Measurements from ENCODE around the gene DENND6B.

DENND6B gene

GRCh38 chr22:50303515-50303847, 23.3 kb downstream of the DENND6B start:
- H3K4me3 Mint-ChIP-seq: no peak overlapping the region
- H3K27me3 Mint-ChIP-seq: peaks cover 5% of the 10 kb centered on the region
- H3K36me3 Mint-ChIP-seq: no peaks in the 10 kb centered on the region
- no peak overlapping the region for H3K27ac Mint-ChIP-seq
- peaks cover 6% of the 10 kb centered on the region for H3K4me1 Mint-ChIP-seq
- H3K9me3 Mint-ChIP-seq: no peaks in the 10 kb centered on the region

- Mint-ChIP-seq H3K9me3 (no peaks in the 10 kb centered on the region), H3K27ac (no peak overlapping the region), H3K4me1 (peaks cover 6% of the 10 kb centered on the region), H3K27me3 (peaks cover 5% of the 10 kb centered on the region), H3K36me3 (no peaks in the 10 kb centered on the region), H3K4me3 (no peak overlapping the region)
Measured at GRCh38 chr22:50302564-50302963, 24.2 kb downstream of the DENND6B start.

GRCh38 chr22:50302041-50302541, 24.7 kb downstream of the DENND6B start:
- H3K27me3 Mint-ChIP-seq: peaks cover 5% of the 10 kb centered on the region
- H3K4me1 Mint-ChIP-seq: peaks cover 6% of the 10 kb centered on the region
- no peaks in the 10 kb centered on the region for H3K9me3 Mint-ChIP-seq
- no peak overlapping the region for H3K27ac Mint-ChIP-seq
- H3K4me3 Mint-ChIP-seq: no peak overlapping the region
- H3K36me3 Mint-ChIP-seq: no peaks in the 10 kb centered on the region

GRCh38 chr22:50301581-50301991, 25.2 kb downstream of the DENND6B start:
- H3K27ac Mint-ChIP-seq: no peak overlapping the region
- H3K27me3 Mint-ChIP-seq: peaks cover 5% of the 10 kb centered on the region

GRCh38 chr22:50300620-50301257, 26.1 kb downstream of the DENND6B start:
- Mint-ChIP-seq H3K4me3 (no peak overlapping the region), H3K9me3 (no peaks in the 10 kb centered on the region), H3K36me3 (no peaks in the 10 kb centered on the region), H3K27me3 (peaks cover 2% of the 10 kb centered on the region), H3K27ac (no peak overlapping the region), H3K4me1 (no peaks in the 10 kb centered on the region)

More at GRCh38 chr22:50301581-50301991, 25.2 kb downstream of the DENND6B start:
- no peaks in the 10 kb centered on the region for H3K36me3 Mint-ChIP-seq
- H3K4me1 Mint-ChIP-seq: peaks cover 6% of the 10 kb centered on the region
- no peaks in the 10 kb centered on the region for H3K9me3 Mint-ChIP-seq
- H3K4me3 Mint-ChIP-seq: no peak overlapping the region

- Mint-ChIP-seq H3K36me3 (no peaks in the 10 kb centered on the region), H3K4me1 (no peaks in the 10 kb centered on the region), H3K9me3 (no peaks in the 10 kb centered on the region), H3K27ac (no peak overlapping the region), H3K27me3 (peaks cover 3% of the 10 kb centered on the region), H3K4me3 (no peak overlapping the region)
Measured at GRCh38 chr22:50299785-50300619, 26.8 kb downstream of the DENND6B start.

- H3K27me3 Mint-ChIP-seq: peaks cover 2% of the 10 kb centered on the region
Measured at GRCh38 chr22:50298937-50299784, 27.7 kb downstream of the DENND6B start.

GRCh38 chr22:50298266-50298637, 28.6 kb downstream of the DENND6B start:
- Mint-ChIP-seq H3K9me3 (no peaks in the 10 kb centered on the region), H3K36me3 (no peaks in the 10 kb centered on the region), H3K27ac (no peak overlapping the region), H3K4me1 (no peaks in the 10 kb centered on the region), H3K27me3 (peaks cover 1% of the 10 kb centered on the region), H3K4me3 (no peak overlapping the region)

More at GRCh38 chr22:50298937-50299784, 27.7 kb downstream of the DENND6B start:
- Mint-ChIP-seq H3K4me1 (no peaks in the 10 kb centered on the region), H3K9me3 (no peaks in the 10 kb centered on the region), H3K36me3 (no peaks in the 10 kb centered on the region), H3K4me3 (no peak overlapping the region), H3K27ac (no peak overlapping the region)

GRCh38 chr22:50297510-50298265, 29.1 kb downstream of the DENND6B start:
- Mint-ChIP-seq H3K27ac (peak overlapping the region; percentile 47), H3K27me3 (peaks cover 5% of the 10 kb centered on the region), H3K4me1 (peaks cover 3% of the 10 kb centered on the region)

GRCh38 chr22:50296658-50297490, 29.9 kb downstream of the DENND6B start:
- H3K4me3 Mint-ChIP-seq: no peak overlapping the region
- H3K4me1 Mint-ChIP-seq: peaks cover 6% of the 10 kb centered on the region
- H3K27ac Mint-ChIP-seq: no peak overlapping the region
- no peaks in the 10 kb centered on the region for H3K36me3 Mint-ChIP-seq
- peaks cover 10% of the 10 kb centered on the region for H3K27me3 Mint-ChIP-seq
- no peaks in the 10 kb centered on the region for H3K9me3 Mint-ChIP-seq

More at GRCh38 chr22:50297510-50298265, 29.1 kb downstream of the DENND6B start:
- Mint-ChIP-seq H3K9me3 (no peaks in the 10 kb centered on the region), H3K4me3 (no peak overlapping the region), H3K36me3 (no peaks in the 10 kb centered on the region)

GRCh38 chr22:50294319-50294656, 32.5 kb downstream of the DENND6B start:
- Mint-ChIP-seq H3K4me3 (no peak overlapping the region), H3K9me3 (no peaks in the 10 kb centered on the region), H3K36me3 (no peaks in the 10 kb centered on the region), H3K27me3 (peaks cover 14% of the 10 kb centered on the region), H3K27ac (no peak overlapping the region), H3K4me1 (peaks cover 6% of the 10 kb centered on the region)

GRCh38 chr22:50293441-50294318, 33.1 kb downstream of the DENND6B start:
- no peak overlapping the region for H3K27ac Mint-ChIP-seq

GRCh38 chr22:50292643-50293440, 34.0 kb downstream of the DENND6B start:
- Mint-ChIP-seq H3K9me3 (no peaks in the 10 kb centered on the region), H3K27me3 (peaks cover 14% of the 10 kb centered on the region), H3K27ac (no peak overlapping the region), H3K36me3 (no peaks in the 10 kb centered on the region), H3K4me1 (peaks cover 6% of the 10 kb centered on the region), H3K4me3 (peak overlapping the region; percentile 39)

More at GRCh38 chr22:50293441-50294318, 33.1 kb downstream of the DENND6B start:
- Mint-ChIP-seq H3K4me3 (no peak overlapping the region), H3K4me1 (peaks cover 6% of the 10 kb centered on the region), H3K9me3 (no peaks in the 10 kb centered on the region), H3K36me3 (no peaks in the 10 kb centered on the region), H3K27me3 (peaks cover 14% of the 10 kb centered on the region)

Measured in activated naive CD4-positive, alpha-beta T cell treated with anti-CD3 and anti-CD28 coated beads, Interleukin-2, amount 50 U/mL, for 24 hours (primary cell).